B cell (primary cell): ENCODE results near the gene ZNF547. TPM values are rescaled to one million over a fixed set of nuclear protein-coding genes. Genes with fewer than 3 reads are reported as not detected.
"Not testable (repeated sequence)": the region's sequence is repeated elsewhere in the genome, so short reads cannot be mapped to it uniquely, and the experiment has no call there.

Experiments
- ATAC-seq: fragments of 200-7000 bp; cut with Tn5 transposase; one replicate; pipeline ENCODE4 v1.10.0; 2021; ENCODE audit warnings: low read depth, mild to moderate bottlenecking, moderate number of reproducible peaks, moderate library complexity
- CTCF ChIA-PET: fragments of 350-600 bp; sonication (Branson Sonifier 250); formaldehyde crosslinking; loops from one replicate; lab custom pipeline; 2021; ENCODE audit warnings: antibody characterized with exemption, inconsistent platforms; lab: Charles Lee
- POLR2A ChIA-PET: fragments of 350-600 bp; sonication (Branson Sonifier 250); formaldehyde crosslinking; loops from one replicate; lab custom pipeline; 2021; ENCODE audit warnings: antibody characterized with exemption; lab: Charles Lee
- DNase-seq: peaks from one replicate; pipeline ENCODE4 v3.0.0; 2013
- H2AFZ ChIP-seq: 2 replicates; pipeline ENCODE4 v1.6.1; 2012; ENCODE audit warnings: mild to moderate bottlenecking, low read depth, low read length; ENCODE audit not compliant: insufficient read depth, poor library complexity, severe bottlenecking
- H3K27ac ChIP-seq, 2 donors: 1 replicate in 1 of 2; 2 replicates in 1 of 2; pipeline ENCODE4 v1.5.1; 2012 to 2013; ENCODE audit warnings: low read length in 2 of 2, mild to moderate bottlenecking in 2 of 2, moderate library complexity in 1 of 2
- H3K27me3 ChIP-seq, 4 experiments: fragments of 200-600 bp in 1 of 4; sonication (generic) in 1 of 4; replicated peaks in 1 of 4; 1 replicate in 2 of 4; 2 replicates in 2 of 4; pipeline versions ENCODE4 v1.6.1 to v1.7.0; 2013 to 2016; ENCODE audit warnings: low read length in 3 of 4, mild to moderate bottlenecking in 2 of 4, mixed read lengths in 1 of 4, moderate library complexity in 1 of 4; ENCODE audit not compliant: insufficient read depth in 4 of 4, control insufficient read depth in 3 of 4; ENCODE audit errors: control extremely low read depth in 1 of 4
- H3K36me3 ChIP-seq, 2 experiments: replicated peaks in 1 of 2; 1 replicate in 1 of 2; 2 replicates in 1 of 2; pipeline versions ENCODE4 v1.6.1 to v1.7.1; 2013; ENCODE audit warnings: low read length in 1 of 2; ENCODE audit not compliant: insufficient read depth in 2 of 2, control insufficient read depth in 1 of 2; ENCODE audit errors: control extremely low read depth in 1 of 2, extremely low read depth in 1 of 2
- H3K4me1 ChIP-seq, 2 donors: fragments of 200-600 bp in 1 of 2; sonication (generic) in 1 of 2; 1 replicate in 1 of 2; 2 replicates in 1 of 2; pipeline versions ENCODE4 v1.5.1 to v1.6.1; 2013 to 2017; ENCODE audit warnings: low read length in 2 of 2; ENCODE audit not compliant: control insufficient read depth in 2 of 2, insufficient read depth in 2 of 2
- H3K4me2 ChIP-seq: replicated peaks from 2 replicates; pipeline ENCODE3; 2012; ENCODE audit warnings: mild to moderate bottlenecking, low read depth, low read length; ENCODE audit not compliant: poor library complexity, severe bottlenecking
- H3K4me3 ChIP-seq, 5 experiments: fragments of 200-600 bp in 1 of 5; sonication (generic) in 1 of 5; 1 replicate in 3 of 5; 2 replicates in 2 of 5; pipeline versions ENCODE4 v1.5.1 to v1.7.0; 2011 to 2016; ENCODE audit warnings: low read length in 4 of 5, mild to moderate bottlenecking in 4 of 5, low read depth in 2 of 5, control low read depth in 1 of 5, moderate library complexity in 1 of 5; ENCODE audit not compliant: insufficient read depth in 1 of 5; ENCODE audit errors: control extremely low read depth in 1 of 5, extremely low read depth in 1 of 5
- H3K79me2 ChIP-seq: fragments of 200-600 bp; sonication (generic); one replicate; pipeline ENCODE4 v1.6.0; 2016; ENCODE audit warnings: low read length; ENCODE audit not compliant: control insufficient read depth, insufficient read depth
- H3K9ac ChIP-seq: fragments of 200-600 bp; sonication (generic); 2 replicates; pipeline ENCODE4 v1.6.1; 2017; ENCODE audit warnings: mild to moderate bottlenecking, low read length, moderate library complexity
- H3K9me3 ChIP-seq, 3 donors: one replicate each; pipeline versions ENCODE4 v1.6.1 to v1.7.1; 2013; ENCODE audit warnings: low read length in 2 of 3; ENCODE audit not compliant: control insufficient read depth in 2 of 3, insufficient read depth in 1 of 3; ENCODE audit errors: control extremely low read depth in 1 of 3
- H4K20me1 ChIP-seq: 2 replicates; pipeline ENCODE4 v1.6.0; 2012; ENCODE audit warnings: mild to moderate bottlenecking, low read length; ENCODE audit not compliant: insufficient read depth, control insufficient read depth, poor library complexity, severe bottlenecking
- H3K27ac Mint-ChIP-seq: one replicate; pipeline ENCODE4 v1.8.0; 2021; ENCODE audit warnings: mixed read lengths
- H3K27me3 Mint-ChIP-seq: one replicate; pipeline ENCODE4 v1.8.0; 2021; ENCODE audit warnings: mixed read lengths
- H3K4me1 Mint-ChIP-seq: one replicate; pipeline ENCODE4 v1.8.0; 2021; ENCODE audit warnings: mixed read lengths
- H3K4me3 Mint-ChIP-seq: one replicate; pipeline ENCODE4 v1.8.0; 2021; ENCODE audit warnings: mixed read lengths
- H3K9me3 Mint-ChIP-seq: one replicate; pipeline ENCODE4 v1.8.0; 2022; ENCODE audit warnings: mixed read lengths; ENCODE audit not compliant: insufficient read depth
- EZH2 ChIP-seq: IDR thresholded peaks from 2 replicates; pipeline ENCODE4 v1.6.1; 2012; ENCODE audit warnings: borderline replicate concordance, low read depth, mild to moderate bottlenecking, moderate library complexity, low read length; ENCODE audit not compliant: insufficient read depth, poor library complexity, severe bottlenecking
- WGBS: methylation state at CpG from one replicate; pipeline ENCODE4 v1.1.5; 2013; ENCODE audit warnings: missing lambda C conversion rate; ENCODE audit not compliant: insufficient coverage; 5-methylcytosine and 5-hydroxymethylcytosine counted together
- intact Hi-C: fragments of 100-400 bp; cut with micrococcal nuclease; formaldehyde crosslinking; loops from one replicate; pipeline ENCODE4 v1.10.0; 2022
- polyA plus RNA-seq: library from polyadenylated mRNA; depleted of rRNA; stranded (reverse); fragments of >200 nt; gene quantifications from 2 replicates; pipeline ENCODE4 v1.2.3, GENCODE V29; 2012
- total RNA-seq, 2 donors: library from RNA; stranded (reverse); fragments of 120-200 nt in 1 of 2; gene quantifications; 1 replicate in 1 of 2; 2 replicates in 1 of 2; pipeline versions ENCODE4 v1.2.3 to v1.2.4, GENCODE V29; 2013 to 2022
- TF ChIP-seq, protein P1 (sequence below): fragments of 200-600 bp; IDR thresholded peaks from one replicate; pipeline ENCODE4 v1.8.0; 2022; ENCODE audit warnings: antibody characterized with exemption, mild to moderate bottlenecking

ZNF547 gene
- total and polyA plus RNA-seq, 2 donors (not counting 1 experiment from before 2014, with no cell fraction given) = 2.6 to 9.7 TPM

GRCh38 chr19:57366776-57367175 lies 3.4 kb downstream of the ZNF547 start:
- Histone ChIP-seq H3K4me1 (peaks cover 10 to 15% of the 10 kb centered on the region in 2 donors), H3K4me3 (no peak overlapping the region), H2AFZ (no peak overlapping the region), H3K4me2 (no peak overlapping the region), H3K9ac (no peak overlapping the region), H3K27ac (no peak overlapping the region), H4K20me1 (no peaks in the 10 kb centered on the region), H3K36me3 (peaks cover 0 to 5% of the 10 kb centered on the region in 2 experiments), H3K9me3 (peaks cover 0 to 15% (median 0%) of the 10 kb centered on the region in 3 donors), H3K27me3 (no peaks in the 10 kb centered on the region), H3K79me2 (peaks cover 24% of the 10 kb centered on the region)
- Mint-ChIP-seq H3K27me3 (no peaks in the 10 kb centered on the region), H3K4me1 (peaks cover 16% of the 10 kb centered on the region), H3K9me3 (no peaks in the 10 kb centered on the region), H3K27ac (no peak overlapping the region), H3K4me3 (no peak overlapping the region)
- no peak for TF ChIP-seq EZH2
- TF ChIP-seq, protein P1, sequence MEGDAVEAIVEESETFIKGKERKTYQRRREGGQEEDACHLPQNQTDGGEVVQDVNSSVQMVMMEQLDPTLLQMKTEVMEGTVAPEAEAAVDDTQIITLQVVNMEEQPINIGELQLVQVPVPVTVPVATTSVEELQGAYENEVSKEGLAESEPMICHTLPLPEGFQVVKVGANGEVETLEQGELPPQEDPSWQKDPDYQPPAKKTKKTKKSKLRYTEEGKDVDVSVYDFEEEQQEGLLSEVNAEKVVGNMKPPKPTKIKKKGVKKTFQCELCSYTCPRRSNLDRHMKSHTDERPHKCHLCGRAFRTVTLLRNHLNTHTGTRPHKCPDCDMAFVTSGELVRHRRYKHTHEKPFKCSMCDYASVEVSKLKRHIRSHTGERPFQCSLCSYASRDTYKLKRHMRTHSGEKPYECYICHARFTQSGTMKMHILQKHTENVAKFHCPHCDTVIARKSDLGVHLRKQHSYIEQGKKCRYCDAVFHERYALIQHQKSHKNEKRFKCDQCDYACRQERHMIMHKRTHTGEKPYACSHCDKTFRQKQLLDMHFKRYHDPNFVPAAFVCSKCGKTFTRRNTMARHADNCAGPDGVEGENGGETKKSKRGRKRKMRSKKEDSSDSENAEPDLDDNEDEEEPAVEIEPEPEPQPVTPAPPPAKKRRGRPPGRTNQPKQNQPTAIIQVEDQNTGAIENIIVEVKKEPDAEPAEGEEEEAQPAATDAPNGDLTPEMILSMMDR = no peak
- CTCF ChIA-PET = no interaction called here
- ATAC-seq (no peak), DNase-seq (no peak)
- WGBS = no CpG with 5 or more reads among the region's 2 CpGs
- POLR2A ChIA-PET = no interaction called here
- intact Hi-C loops = no loop called here

DNA sequence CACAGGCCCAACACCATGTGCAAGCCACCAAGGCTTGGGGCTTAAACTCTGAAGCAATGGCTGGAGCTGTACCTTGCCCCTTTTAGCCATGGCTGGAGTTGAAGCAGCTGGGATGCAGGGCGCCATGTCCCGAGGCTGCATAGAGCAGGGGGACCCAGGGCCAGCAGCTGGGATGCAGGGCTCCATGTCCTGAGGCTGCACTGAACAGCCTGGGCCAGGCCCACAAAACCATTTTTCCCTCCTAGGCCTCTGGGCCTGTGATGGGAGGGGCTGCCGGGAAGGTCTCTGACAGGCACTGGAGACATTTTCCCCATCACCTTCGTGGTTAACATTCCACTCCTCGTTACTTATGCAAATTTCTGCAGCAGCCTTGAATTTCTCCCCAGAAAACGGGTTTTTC lies 10.8 kb downstream of the ZNF547 start:
- DNase-seq = no peak
- Mint-ChIP-seq H3K9me3 (peaks cover 12% of the 10 kb centered on the region), H3K4me3 (no peak overlapping the region), H3K27ac (no peak overlapping the region), H3K4me1 (no peaks in the 10 kb centered on the region), H3K27me3 (no peaks in the 10 kb centered on the region)
- 95% methylated on average over 6 of the region's 6 CpGs for WGBS
- Histone ChIP-seq H4K20me1 (no peaks in the 10 kb centered on the region), H3K27ac (no peak overlapping the region), H3K9me3 (peaks cover 11 to 32% (median 30%) of the 10 kb centered on the region in 3 donors), H3K79me2 (peaks cover 5% of the 10 kb centered on the region), H3K27me3 (no peaks in the 10 kb centered on the region), H3K4me1 (no peaks in the 10 kb centered on the region), H2AFZ (no peak overlapping the region), H3K36me3 (peaks cover 5 to 49% of the 10 kb centered on the region in 2 experiments), H3K4me3 (no peak overlapping the region), H3K9ac (no peak overlapping the region), H3K4me2 (no peak overlapping the region)
- intact Hi-C loops = no loop called here
- ChIA-PET POLR2A (no interaction called here), CTCF (no interaction called here)
- TF ChIP-seq, protein P1 = no peak
- TF ChIP-seq EZH2 = no peak
- no peak for ATAC-seq

GRCh38 chr19:57374647-57375046 lies 11.3 kb downstream of the ZNF547 start:
- CTCF ChIA-PET = interaction anchor here (0.6 kb wide), 1 partner anchor 215 kb away, joined by 3 read pairs; no protein-coding TSS in a partner anchor
- POLR2A ChIA-PET, H3K4me1 ChIP-seq, H3K27me3 Mint-ChIP-seq, H3K4me3 Mint-ChIP-seq, H3K4me1 Mint-ChIP-seq, H3K27me3 ChIP-seq, H3K9ac ChIP-seq, DNase-seq, H4K20me1 ChIP-seq, ATAC-seq, H3K27ac ChIP-seq, H3K4me2 ChIP-seq, intact Hi-C loops, H2AFZ ChIP-seq, H3K27ac Mint-ChIP-seq, H3K4me3 ChIP-seq, H3K79me2 ChIP-seq: not testable (repeated sequence)
- Histone ChIP-seq H3K9me3 (peaks cover 11 to 37% (median 33%) of the 10 kb centered on the region in 3 donors), H3K36me3 (peaks cover 5 to 49% of the 10 kb centered on the region in 2 experiments)
- no CpG with 5 or more reads among the region's 2 CpGs for WGBS
- peaks cover 16% of the 10 kb centered on the region for H3K9me3 Mint-ChIP-seq
